Loucy (cell line): ENCODE results near the gene HS3ST3B1.

Experiments used
- H2AFZ ChIP-seq: fragments of 200-600 bp; sonication (generic); 2 replicates; pipeline ENCODE4 v1.6.0; 2016; ENCODE audit warnings: antibody characterized with exemption, mild to moderate bottlenecking, low read length, moderate library complexity
- H3F3A ChIP-seq: fragments of 200-600 bp; 2 replicates; pipeline ENCODE4 v1.6.0; 2016; ENCODE audit warnings: antibody characterized with exemption, low read depth, mild to moderate bottlenecking
- H3K27me3 ChIP-seq: fragments of 200-600 bp; sonication (generic); 2 replicates; pipeline ENCODE4 v1.6.1; 2014; ENCODE audit warnings: low read length, mild to moderate bottlenecking; ENCODE audit not compliant: insufficient read depth, poor library complexity, severe bottlenecking
- H3K36me3 ChIP-seq: fragments of 200-600 bp; sonication (generic); 2 replicates; pipeline ENCODE4 v1.6.1; 2016; ENCODE audit warnings: low read length; ENCODE audit not compliant: insufficient read depth
- H3K4me1 ChIP-seq: fragments of 200-600 bp; sonication (generic); 2 replicates; pipeline ENCODE4 v1.5.1; 2014; ENCODE audit warnings: low read length, mild to moderate bottlenecking; ENCODE audit not compliant: insufficient read depth, poor library complexity, severe bottlenecking
- H3K4me2 ChIP-seq: fragments of 200-600 bp; sonication (generic); 2 replicates; pipeline ENCODE4 v1.6.0; 2014; ENCODE audit warnings: antibody characterized with exemption, low read length, low read depth, mild to moderate bottlenecking; ENCODE audit not compliant: poor library complexity, severe bottlenecking
- H3K4me3 ChIP-seq: fragments of 200-600 bp; sonication (generic); 2 replicates; pipeline ENCODE4 v1.5.1; 2014; ENCODE audit warnings: low read length, mild to moderate bottlenecking, mixed read lengths; ENCODE audit not compliant: poor library complexity, severe bottlenecking
- H3K79me2 ChIP-seq: fragments of 200-600 bp; sonication (generic); 2 replicates; pipeline ENCODE4 v1.6.1; 2014; ENCODE audit warnings: low read length; ENCODE audit not compliant: insufficient read depth
- H3K9ac ChIP-seq: fragments of 200-600 bp; sonication (generic); 2 replicates; pipeline ENCODE4 v1.6.0; 2014; ENCODE audit warnings: mild to moderate bottlenecking, low read depth, low read length, moderate library complexity; ENCODE audit not compliant: poor library complexity, severe bottlenecking
- H3K9me2 ChIP-seq: fragments of 200-600 bp; sonication (generic); replicated peaks from 2 replicates; pipeline ENCODE4 v1.6.1; 2016; ENCODE audit warnings: low read depth, low read length, mixed read lengths
- H3K9me3 ChIP-seq: fragments of 200-600 bp; sonication (generic); 2 replicates; pipeline ENCODE4 v1.6.1; 2014; ENCODE audit warnings: mild to moderate bottlenecking, antibody characterized with exemption, low read length, low read depth; ENCODE audit not compliant: insufficient read depth
- H4K20me1 ChIP-seq: fragments of 200-600 bp; sonication (generic); 2 replicates; pipeline ENCODE4 v1.6.0; 2014; ENCODE audit warnings: antibody characterized with exemption, low read length, mild to moderate bottlenecking; ENCODE audit not compliant: insufficient read depth, poor library complexity, severe bottlenecking
- CTCF ChIP-seq: fragments of 200-600 bp; sonication (generic); conservative IDR thresholded peaks from 2 replicates; pipeline ENCODE4 v1.5.1; 2014; ENCODE audit warnings: mild to moderate bottlenecking, antibody characterized with exemption, low read length
- EZH2phosphoT487 ChIP-seq: fragments of 200-600 bp; IDR thresholded peaks from 2 replicates; pipeline ENCODE4 v1.6.1; 2018; ENCODE audit warnings: antibody characterized with exemption, mild to moderate bottlenecking, moderate library complexity, borderline replicate concordance

HS3ST3B1 gene

GRCh38 chr17:14320734-14321475, 20.0 kb downstream of the HS3ST3B1 start:
- Histone ChIP-seq H3K4me1 (no peaks in the 10 kb centered on the region), H3F3A (no peaks in the 10 kb centered on the region), H3K79me2 (no peaks in the 10 kb centered on the region), H3K9ac (no peak overlapping the region), H3K27me3 (no peaks in the 10 kb centered on the region), H3K9me2 (no peaks in the 10 kb centered on the region), H3K9me3 (peaks cover 11% of the 10 kb centered on the region; the same call in 1 of the 2 replicates), H3K4me3 (no peak overlapping the region), H3K36me3 (no peaks in the 10 kb centered on the region), H2AFZ (no peak overlapping the region), H3K4me2 (no peak overlapping the region), H4K20me1 (no peaks in the 10 kb centered on the region)
- TF ChIP-seq CTCF, result no peak
- no peak for TF ChIP-seq EZH2phosphoT487

- no peak overlapping the region for H3K4me3 ChIP-seq
- no peaks in the 10 kb centered on the region for H3K79me2 ChIP-seq
- no peaks in the 10 kb centered on the region for H4K20me1 ChIP-seq
- no peaks in the 10 kb centered on the region for H3K4me1 ChIP-seq
- no peak for TF ChIP-seq CTCF
- TF ChIP-seq EZH2phosphoT487, result no peak
- H3K36me3 ChIP-seq, result no peaks in the 10 kb centered on the region
- no peaks in the 10 kb centered on the region for H3F3A ChIP-seq
- no peak overlapping the region for H3K4me2 ChIP-seq
- no peaks in the 10 kb centered on the region for H3K9me2 ChIP-seq
- H2AFZ ChIP-seq, result no peak overlapping the region
- H3K9ac ChIP-seq, result no peak overlapping the region
- no peaks in the 10 kb centered on the region for H3K27me3 ChIP-seq
- H3K9me3 ChIP-seq, result peaks cover 11% of the 10 kb centered on the region; the same call in 1 of the 2 replicates
Measured at GRCh38 chr17:14321476-14321949, 20.6 kb downstream of the HS3ST3B1 start.

GRCh38 chr17:14321980-14322776, 21.3 kb downstream of the HS3ST3B1 start:
- no peaks in the 10 kb centered on the region for H3K36me3 ChIP-seq
- no peaks in the 10 kb centered on the region for H3K27me3 ChIP-seq
- no peak for TF ChIP-seq CTCF
- TF ChIP-seq EZH2phosphoT487, result no peak
- no peaks in the 10 kb centered on the region for H3K4me1 ChIP-seq
- H3F3A ChIP-seq, result no peaks in the 10 kb centered on the region
- no peak overlapping the region for H3K9ac ChIP-seq
- H3K4me2 ChIP-seq, result no peak overlapping the region
- H3K9me2 ChIP-seq, result no peaks in the 10 kb centered on the region
- H3K4me3 ChIP-seq, result no peak overlapping the region
- peaks cover 11% of the 10 kb centered on the region; the same call in 1 of the 2 replicates for H3K9me3 ChIP-seq
- no peaks in the 10 kb centered on the region for H3K79me2 ChIP-seq
- no peaks in the 10 kb centered on the region for H4K20me1 ChIP-seq
- no peak overlapping the region for H2AFZ ChIP-seq
